Hepatocyte (in vitro differentiated cells): ENCODE results near the gene ANKRD16. TPM values are rescaled to one million over a fixed set of nuclear protein-coding genes. Genes with fewer than 3 reads are reported as not detected.
"Not testable (repeated sequence)": the region's sequence is repeated elsewhere in the genome, so short reads cannot be mapped to it uniquely, and the experiment has no call there.

ENCODE experiments used
- DNase-seq: peaks from one replicate; pipeline ENCODE4 v3.0.0-alpha.2; 2016; ENCODE audit warnings: low spot score
- H2AFZ ChIP-seq: fragments of 200-600 bp; sonication (generic); 2 replicates; pipeline ENCODE4 v1.6.0; 2016; ENCODE audit warnings: antibody characterized with exemption, mild to moderate bottlenecking
- H3K27ac ChIP-seq: fragments of 200-600 bp; sonication (generic); 2 replicates; pipeline ENCODE4 v1.5.1; 2016; ENCODE audit warnings: mild to moderate bottlenecking
- H3K27me3 ChIP-seq: fragments of 200-600 bp; sonication (generic); 2 replicates; pipeline ENCODE4 v1.6.1; 2016
- H3K36me3 ChIP-seq: fragments of 200-600 bp; sonication (generic); replicated peaks from 2 replicates; pipeline ENCODE4 v1.5.1; 2016; ENCODE audit warnings: low read depth; ENCODE audit not compliant: insufficient read depth
- H3K4me1 ChIP-seq: fragments of 200-600 bp; sonication (generic); 2 replicates; pipeline ENCODE4 v1.5.1; 2016; ENCODE audit warnings: mild to moderate bottlenecking, moderate library complexity; ENCODE audit not compliant: insufficient read depth
- H3K4me2 ChIP-seq: fragments of 200-600 bp; sonication (generic); 2 replicates; pipeline ENCODE4 v1.6.0; 2016
- H3K4me3 ChIP-seq: fragments of 200-600 bp; sonication (generic); 2 replicates; pipeline ENCODE4 v1.5.1; 2016; ENCODE audit warnings: mild to moderate bottlenecking
- H3K79me2 ChIP-seq: fragments of 200-600 bp; sonication (generic); 2 replicates; pipeline ENCODE4 v1.6.0; 2017; ENCODE audit warnings: mild to moderate bottlenecking
- H3K9me2 ChIP-seq: fragments of 200-600 bp; sonication (generic); replicated peaks from 2 replicates; pipeline ENCODE4 v1.6.0; 2017; ENCODE audit warnings: mild to moderate bottlenecking; ENCODE audit not compliant: insufficient read depth
- H3K9me3 ChIP-seq: fragments of 200-600 bp; sonication (generic); 2 replicates; pipeline ENCODE4 v1.5.1; 2016; ENCODE audit warnings: low read depth, mild to moderate bottlenecking
- H4K20me1 ChIP-seq: fragments of 200-600 bp; sonication (generic); 2 replicates; pipeline ENCODE4 v1.6.0; 2016; ENCODE audit warnings: mild to moderate bottlenecking; ENCODE audit not compliant: insufficient read depth, poor library complexity, severe bottlenecking
- EZH2 ChIP-seq: fragments of 200-600 bp; sonication (generic); IDR thresholded peaks from 2 replicates; pipeline ENCODE4 v1.6.1; 2016; ENCODE audit warnings: antibody characterized with exemption, mild to moderate bottlenecking, borderline replicate concordance
- EZH2phosphoT487 ChIP-seq: fragments of 200-600 bp; sonication (generic); IDR thresholded peaks from one replicate; pipeline ENCODE4 v1.6.1; 2018; ENCODE audit warnings: antibody characterized with exemption, mild to moderate bottlenecking, low read depth, moderate library complexity; ENCODE audit not compliant: unreplicated experiment, severe bottlenecking
- WGBS: methylation state at CpG from one replicate; pipeline ENCODE4 v1.1.6; 2016; ENCODE audit warnings: low lambda C conversion rate; ENCODE audit errors: missing lambda C conversion rate; 5-methylcytosine and 5-hydroxymethylcytosine counted together
- polyA plus RNA-seq: library from polyadenylated mRNA; unstranded; fragments of >200 nt; fragmentation: Nextera tagmentation; extraction: Ambion mirVana; gene quantifications from 2 replicates; pipeline ENCODE4 v1.2.1, GENCODE V29; 2016
- total RNA-seq: library from RNA; depleted of rRNA; stranded (reverse); fragments of >200 nt; gene quantifications from 2 replicates; pipeline ENCODE4 v1.2.3, GENCODE V29; 2014
- TF ChIP-seq, protein P1 (sequence below): fragments of 200-600 bp; sonication (generic); IDR thresholded peaks from 2 replicates; pipeline ENCODE4 v1.5.1; 2016; ENCODE audit warnings: antibody characterized with exemption, mild to moderate bottlenecking; ENCODE audit not compliant: poor library complexity

The ANKRD16 gene
- total and polyA plus RNA-seq, 2 experiments from 2014 or later, result 6.8 to 15.7 TPM

DNA sequence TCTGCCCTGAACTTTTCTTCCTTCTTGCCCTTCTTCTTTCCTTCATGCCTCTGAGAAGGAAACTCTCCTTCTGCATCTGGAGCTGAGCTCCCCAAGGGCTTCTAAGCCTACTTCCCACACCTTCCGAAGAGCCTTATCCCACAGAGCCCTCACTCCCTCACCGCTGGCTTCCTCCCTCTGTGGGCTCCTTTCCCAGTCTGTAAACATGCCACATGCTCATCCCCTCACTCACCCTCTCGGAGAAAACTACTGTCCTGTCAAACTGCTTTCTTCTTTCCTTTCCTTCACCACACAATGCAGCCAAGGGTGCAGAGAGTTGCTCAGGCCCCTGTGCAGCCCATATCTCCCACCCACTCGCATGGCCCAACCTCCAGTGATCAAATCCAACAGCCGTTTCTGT, 18.1 kb downstream of the ANKRD16 start:
- no peaks in the 10 kb centered on the region for H3K79me2 ChIP-seq
- H2AFZ ChIP-seq, result no peak overlapping the region
- H3K9me2 ChIP-seq, result no peaks in the 10 kb centered on the region
- no peaks in the 10 kb centered on the region for H4K20me1 ChIP-seq
- no peak for TF ChIP-seq EZH2
- no peak for TF ChIP-seq EZH2phosphoT487
- TF ChIP-seq, protein P1, sequence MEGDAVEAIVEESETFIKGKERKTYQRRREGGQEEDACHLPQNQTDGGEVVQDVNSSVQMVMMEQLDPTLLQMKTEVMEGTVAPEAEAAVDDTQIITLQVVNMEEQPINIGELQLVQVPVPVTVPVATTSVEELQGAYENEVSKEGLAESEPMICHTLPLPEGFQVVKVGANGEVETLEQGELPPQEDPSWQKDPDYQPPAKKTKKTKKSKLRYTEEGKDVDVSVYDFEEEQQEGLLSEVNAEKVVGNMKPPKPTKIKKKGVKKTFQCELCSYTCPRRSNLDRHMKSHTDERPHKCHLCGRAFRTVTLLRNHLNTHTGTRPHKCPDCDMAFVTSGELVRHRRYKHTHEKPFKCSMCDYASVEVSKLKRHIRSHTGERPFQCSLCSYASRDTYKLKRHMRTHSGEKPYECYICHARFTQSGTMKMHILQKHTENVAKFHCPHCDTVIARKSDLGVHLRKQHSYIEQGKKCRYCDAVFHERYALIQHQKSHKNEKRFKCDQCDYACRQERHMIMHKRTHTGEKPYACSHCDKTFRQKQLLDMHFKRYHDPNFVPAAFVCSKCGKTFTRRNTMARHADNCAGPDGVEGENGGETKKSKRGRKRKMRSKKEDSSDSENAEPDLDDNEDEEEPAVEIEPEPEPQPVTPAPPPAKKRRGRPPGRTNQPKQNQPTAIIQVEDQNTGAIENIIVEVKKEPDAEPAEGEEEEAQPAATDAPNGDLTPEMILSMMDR, result no peak
- H3K4me1 ChIP-seq, result peaks cover 6% of the 10 kb centered on the region
- H3K27ac ChIP-seq, result no peak overlapping the region
- H3K4me3 ChIP-seq, result no peak overlapping the region
- no peak for DNase-seq
- no peaks in the 10 kb centered on the region for H3K36me3 ChIP-seq
- no peak overlapping the region for H3K4me2 ChIP-seq
- 78% methylated on average over 5 of the region's 5 CpGs for WGBS
- no peaks in the 10 kb centered on the region for H3K27me3 ChIP-seq
- H3K9me3 ChIP-seq, result no peaks in the 10 kb centered on the region

DNA sequence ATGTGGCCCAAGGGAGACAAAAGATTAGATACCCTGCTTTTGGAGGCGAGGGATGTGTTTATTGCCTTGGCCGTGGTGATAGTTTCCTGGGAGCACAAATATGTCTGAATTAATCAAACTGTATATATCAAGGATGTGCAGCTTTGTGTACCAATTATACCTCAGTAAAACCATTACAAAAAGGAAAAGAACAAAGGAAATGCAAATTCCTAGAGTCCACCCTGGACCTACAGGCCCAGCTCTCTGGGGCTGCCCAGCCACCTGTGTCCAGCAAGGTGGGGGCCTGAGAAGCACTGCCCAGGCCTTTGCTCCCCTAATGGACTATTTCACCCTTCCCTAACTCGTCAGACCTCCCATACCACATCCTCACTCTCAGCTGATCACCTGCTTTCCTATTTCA, 20.5 kb downstream of the ANKRD16 start:
- no peaks in the 10 kb centered on the region for H3K36me3 ChIP-seq
- no peak overlapping the region for H3K27ac ChIP-seq
- no peak overlapping the region for H3K4me3 ChIP-seq
- no peak overlapping the region for H3K4me2 ChIP-seq
- no peaks in the 10 kb centered on the region for H4K20me1 ChIP-seq
- no peaks in the 10 kb centered on the region for H3K9me3 ChIP-seq
- 90% methylated on average over 3 of the region's 3 CpGs for WGBS
- no peaks in the 10 kb centered on the region for H3K9me2 ChIP-seq
- H3K4me1 ChIP-seq, result no peaks in the 10 kb centered on the region
- H2AFZ ChIP-seq, result no peak overlapping the region
- TF ChIP-seq EZH2phosphoT487 (no peak), EZH2 (no peak)
- TF ChIP-seq, protein P1, result no peak
- H3K27me3 ChIP-seq, result no peaks in the 10 kb centered on the region
- no peaks in the 10 kb centered on the region for H3K79me2 ChIP-seq
- DNase-seq, result no peak

DNA sequence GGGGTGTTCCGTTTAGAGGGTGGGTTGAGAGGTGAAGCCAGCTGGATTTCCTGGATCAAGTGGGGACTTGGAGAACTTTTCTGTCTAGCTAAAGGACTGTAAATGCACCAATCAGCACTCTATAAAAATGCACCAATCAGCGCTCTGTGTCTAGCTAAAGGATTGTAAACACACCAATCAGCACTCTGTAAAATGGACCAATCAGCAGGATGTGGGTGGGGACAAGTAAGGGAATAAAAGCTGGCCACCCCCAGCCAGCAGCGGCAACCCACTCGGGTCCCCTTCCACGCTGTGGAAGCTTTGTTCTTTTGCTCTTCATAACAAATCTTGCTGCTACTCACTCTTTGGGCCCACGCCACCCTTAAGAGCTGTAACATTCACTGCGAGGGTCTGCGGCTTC, 21.3 kb downstream of the ANKRD16 start:
- H3K79me2 ChIP-seq, H3K36me3 ChIP-seq, H3K9me2 ChIP-seq, H2AFZ ChIP-seq, H3K9me3 ChIP-seq, H3K27ac ChIP-seq, DNase-seq, H3K27me3 ChIP-seq, H3K4me2 ChIP-seq, H3K4me1 ChIP-seq, H4K20me1 ChIP-seq, H3K4me3 ChIP-seq: not testable (repeated sequence)
- 97% methylated on average over 8 of the region's 8 CpGs for WGBS

DNA sequence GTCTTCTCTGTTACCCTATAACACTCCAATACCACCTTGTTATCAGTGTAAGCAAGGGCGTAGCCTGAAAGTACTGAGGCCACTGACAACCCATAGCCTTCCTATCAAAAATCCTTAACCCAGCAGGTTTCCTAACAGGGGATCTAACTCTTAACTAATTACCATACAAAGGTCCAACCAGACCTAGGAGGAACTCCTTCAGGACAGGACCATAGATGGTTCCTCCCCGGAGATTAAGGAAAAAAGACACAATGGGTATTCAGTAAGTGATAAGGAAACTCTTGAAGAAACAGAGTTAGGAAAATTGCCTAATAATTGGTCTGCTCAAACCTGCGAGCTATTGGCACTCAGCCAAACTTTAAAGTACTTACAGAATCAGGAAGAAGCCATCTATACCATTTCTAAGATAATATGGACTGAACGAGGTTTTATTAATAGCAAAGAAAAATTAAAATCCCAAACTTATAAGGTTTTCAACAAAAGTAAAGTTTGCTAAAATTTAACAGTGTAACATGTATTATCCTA, 22.5 kb downstream of the ANKRD16 start:
- H3K27me3 ChIP-seq, result not testable (repeated sequence)

DNA sequence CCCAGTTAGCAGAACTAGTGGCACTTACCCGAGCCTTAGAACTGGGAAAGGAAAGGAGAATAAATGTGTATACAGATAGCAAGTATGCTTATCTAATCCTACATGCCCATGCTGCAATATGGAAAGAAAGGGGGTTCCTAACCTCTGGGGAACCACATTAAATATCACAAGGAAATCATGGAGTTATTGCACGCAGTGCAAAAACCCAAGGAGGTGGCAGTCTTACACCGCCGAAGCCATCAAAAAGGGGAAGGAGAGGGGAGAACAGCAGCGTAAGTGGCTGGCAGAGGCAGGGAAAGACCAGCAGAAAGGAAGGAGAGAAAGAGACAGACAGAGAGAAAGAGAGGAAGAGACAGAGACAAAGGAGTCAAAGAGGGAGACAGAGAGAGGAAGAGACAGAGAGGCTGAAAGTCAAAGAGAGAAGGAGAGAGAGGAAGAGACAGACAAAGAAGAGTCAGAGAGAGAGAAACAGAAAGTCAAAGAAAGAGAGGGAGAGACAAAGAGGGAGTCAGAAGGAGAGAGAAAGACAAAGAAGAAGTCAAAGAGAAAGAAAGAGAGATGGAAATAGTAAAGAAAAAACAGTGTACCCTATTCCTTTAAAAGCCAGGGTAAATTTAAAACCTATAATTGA, 23.1 kb downstream of the ANKRD16 start:
- H4K20me1 ChIP-seq, H3K27ac ChIP-seq, DNase-seq, H3K4me3 ChIP-seq, H3K9me3 ChIP-seq, H3K4me1 ChIP-seq, H3K4me2 ChIP-seq, H3K36me3 ChIP-seq, H3K27me3 ChIP-seq, H3K79me2 ChIP-seq, H3K9me2 ChIP-seq, H2AFZ ChIP-seq: not testable (repeated sequence)
- WGBS, result 65% methylated on average over 5 of the region's 5 CpGs

More for the DNA sequence above, 22.5 kb downstream of the ANKRD16 start:
- not testable (repeated sequence) for H3K79me2 ChIP-seq, H3K4me2 ChIP-seq, H3K36me3 ChIP-seq, H3K9me2 ChIP-seq, H2AFZ ChIP-seq, H3K4me1 ChIP-seq, H3K27ac ChIP-seq, H4K20me1 ChIP-seq, DNase-seq, H3K9me3 ChIP-seq, H3K4me3 ChIP-seq
- 44% methylated on average over 4 of the region's 4 CpGs for WGBS

DNA sequence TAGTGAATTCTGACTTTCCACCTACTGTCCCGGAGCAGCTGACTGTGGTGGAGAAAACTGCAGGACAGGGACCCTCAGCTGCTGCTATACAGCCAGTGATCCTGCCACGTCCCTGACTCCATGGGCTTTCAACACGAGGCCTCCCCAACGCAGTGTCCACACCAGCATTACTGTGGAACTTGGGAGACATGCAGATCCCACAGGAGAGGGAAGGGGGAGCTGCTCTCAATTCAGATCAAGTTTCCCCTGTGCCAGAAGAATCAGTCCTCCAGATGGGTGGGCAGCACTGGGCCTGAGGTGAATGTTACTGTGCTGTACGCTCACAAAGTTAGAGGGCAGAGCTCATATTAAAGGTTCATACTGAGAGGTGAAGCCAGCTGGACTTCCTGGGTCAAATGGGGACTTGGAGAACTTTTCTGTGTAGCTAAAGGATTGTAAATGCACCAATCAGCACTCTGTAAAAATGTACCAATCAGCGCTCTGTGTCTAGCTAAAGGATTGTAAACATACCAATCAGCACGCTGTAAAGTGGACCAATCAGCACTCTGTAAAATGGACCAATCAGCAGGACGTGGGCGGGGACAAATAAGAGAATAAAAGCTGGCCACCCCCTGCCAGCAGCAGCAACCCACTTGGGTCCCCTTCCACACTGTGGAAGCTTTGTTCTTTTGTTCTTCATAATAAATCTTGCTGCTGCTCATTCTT, 26.6 kb downstream of the ANKRD16 start:
- H3K36me3 ChIP-seq, H2AFZ ChIP-seq, H3K27ac ChIP-seq, H3K79me2 ChIP-seq, H3K27me3 ChIP-seq, H3K9me2 ChIP-seq, DNase-seq, H3K4me2 ChIP-seq, H3K9me3 ChIP-seq, H3K4me3 ChIP-seq, H4K20me1 ChIP-seq, H3K4me1 ChIP-seq: not testable (repeated sequence)
- 94% methylated on average over 9 of the region's 9 CpGs for WGBS
